HG02642 (cell line): ENCODE measurements around the gene ARSB.
A peak's percentile ranks its signal among the peaks of the same experiment; 100 is the strongest.
"Not testable (repeated sequence)": the region's sequence is repeated elsewhere in the genome, so short reads cannot be mapped to it uniquely, and the experiment has no call there.

ENCODE experiments used
- ATAC-seq: cut with Tn5 transposase; IDR thresholded peaks from one replicate; pipeline ENCODE4 v1.9.1; 2021; ENCODE audit warnings: mild to moderate bottlenecking; ENCODE audit not compliant: unreplicated experiment, poor library complexity

The ARSB gene

DNA sequence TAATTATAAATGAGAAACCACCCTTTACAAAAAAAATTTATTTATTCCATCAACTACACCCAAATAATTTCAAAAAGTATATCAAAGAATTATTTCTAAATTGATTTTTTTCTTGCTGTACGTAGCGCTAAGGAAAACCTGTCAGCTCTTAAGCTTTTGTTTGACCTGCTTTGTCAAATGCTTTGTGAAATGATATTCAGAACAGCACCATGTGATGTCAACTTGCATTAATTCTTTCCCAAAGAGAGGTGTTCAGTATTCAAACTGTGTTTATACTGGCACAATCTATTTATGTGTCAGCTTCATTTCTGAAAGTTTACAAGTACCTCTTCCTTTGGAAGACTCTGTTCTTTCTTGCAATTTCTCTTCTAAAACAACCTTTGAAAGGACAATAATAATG is 12.0 kb upstream of the ARSB start:
- ATAC-seq: no peak

DNA sequence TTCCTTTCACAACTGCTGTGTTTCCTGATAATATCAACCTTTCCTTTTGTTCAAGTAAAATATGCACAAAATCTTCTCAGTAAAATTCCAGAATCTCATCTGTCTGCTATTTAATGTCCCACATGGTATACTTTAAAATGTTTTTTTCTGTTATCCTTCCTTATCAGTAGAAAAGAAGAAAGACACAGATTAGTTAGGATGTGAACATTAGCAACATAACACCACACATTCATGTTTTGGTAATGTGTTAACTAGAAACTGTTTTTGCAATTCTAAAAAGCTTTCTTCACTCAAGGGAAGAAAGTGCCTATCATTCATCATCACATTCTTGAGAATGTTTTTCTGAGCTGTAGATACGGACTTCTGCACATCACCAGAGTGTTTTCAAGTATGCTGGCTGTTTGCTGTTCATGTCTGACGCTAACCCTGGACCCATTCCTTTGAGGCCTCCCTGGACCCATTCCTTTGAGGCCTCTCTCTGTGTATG is 10.5 kb upstream of the ARSB start:
- no peak for ATAC-seq

DNA sequence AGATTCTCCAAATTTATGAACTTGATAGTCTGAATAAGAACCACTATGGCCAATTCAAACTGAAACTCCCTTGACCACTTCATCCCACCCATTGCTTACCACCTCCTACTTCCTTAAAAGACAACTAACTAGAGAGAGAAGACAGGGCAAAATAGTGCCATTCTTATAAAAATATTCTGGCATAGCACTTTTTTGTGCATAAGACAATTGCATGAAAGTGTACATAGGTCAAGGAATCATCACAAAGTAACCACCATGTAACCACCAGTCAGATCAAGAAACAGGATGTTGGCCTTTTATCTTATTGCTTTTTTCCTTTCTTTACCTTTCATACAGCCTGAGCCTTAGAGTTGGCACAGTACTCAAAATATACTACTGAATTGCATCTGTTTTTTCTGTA is 8.1 kb upstream of the ARSB start:
- no peak for ATAC-seq

DNA sequence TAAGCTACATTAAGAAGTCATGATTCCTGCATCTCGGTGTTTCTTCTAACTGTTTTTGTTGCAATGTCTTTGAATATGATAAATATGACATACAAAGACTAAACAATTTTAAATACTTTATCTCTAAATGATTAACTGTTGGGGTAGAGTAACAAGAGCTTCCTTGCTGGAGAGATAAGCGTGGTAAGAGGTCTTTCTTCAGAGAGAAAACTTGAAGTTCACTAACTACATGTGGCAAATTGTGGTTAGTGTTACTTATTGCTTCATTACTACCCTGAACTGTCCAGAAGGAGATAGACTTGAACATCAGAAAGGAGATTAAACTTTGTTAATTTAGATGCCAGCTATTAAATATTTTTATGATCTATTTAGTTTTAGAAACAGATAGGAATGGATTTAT is 7.0 kb upstream of the ARSB start:
- ATAC-seq: no peak

DNA sequence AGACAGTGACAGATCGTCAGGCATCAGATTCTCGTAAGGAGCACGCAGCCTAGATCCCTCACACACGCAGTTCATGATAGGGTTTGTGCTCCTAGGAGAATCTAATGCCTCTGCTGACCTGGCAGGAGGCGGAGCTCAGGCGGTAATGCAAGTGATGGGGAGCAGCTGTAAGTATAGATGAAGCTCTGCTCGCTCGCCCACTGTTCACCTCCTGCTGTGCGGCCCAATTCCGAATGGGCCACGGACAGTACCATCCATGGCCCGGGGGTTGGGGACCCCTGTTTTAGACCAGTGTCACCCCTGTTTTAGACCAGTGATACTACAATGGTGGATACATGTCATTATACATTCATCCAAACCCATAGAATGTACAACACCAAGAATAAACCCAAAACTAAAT is 4.0 kb upstream of the ARSB start:
- ATAC-seq: no peak

DNA sequence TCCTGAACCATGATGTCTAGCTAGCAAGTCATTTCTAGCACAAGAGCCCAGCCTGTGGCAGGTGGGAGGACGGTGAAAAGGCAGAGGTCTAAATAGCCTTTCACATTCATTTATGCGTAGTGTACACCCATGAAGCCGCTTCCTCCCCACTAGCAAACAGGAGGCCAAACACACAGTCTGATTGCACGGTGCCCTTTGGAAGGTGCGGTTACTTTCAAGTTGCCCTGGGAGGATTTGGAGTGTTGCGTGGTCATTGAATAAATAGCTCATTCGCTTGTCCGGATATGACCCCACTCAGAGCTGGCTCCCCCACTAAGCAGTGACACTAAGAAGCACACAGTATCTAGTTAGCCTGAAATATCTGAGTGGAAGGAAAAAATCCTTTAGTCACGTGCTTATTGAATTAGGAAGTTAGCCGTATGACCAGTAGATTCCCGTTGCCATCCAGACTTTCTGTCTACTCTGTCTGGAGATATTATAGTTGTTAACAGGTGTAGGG is 664 bp upstream of the ARSB start:
- peak; percentile 50 for ATAC-seq

DNA sequence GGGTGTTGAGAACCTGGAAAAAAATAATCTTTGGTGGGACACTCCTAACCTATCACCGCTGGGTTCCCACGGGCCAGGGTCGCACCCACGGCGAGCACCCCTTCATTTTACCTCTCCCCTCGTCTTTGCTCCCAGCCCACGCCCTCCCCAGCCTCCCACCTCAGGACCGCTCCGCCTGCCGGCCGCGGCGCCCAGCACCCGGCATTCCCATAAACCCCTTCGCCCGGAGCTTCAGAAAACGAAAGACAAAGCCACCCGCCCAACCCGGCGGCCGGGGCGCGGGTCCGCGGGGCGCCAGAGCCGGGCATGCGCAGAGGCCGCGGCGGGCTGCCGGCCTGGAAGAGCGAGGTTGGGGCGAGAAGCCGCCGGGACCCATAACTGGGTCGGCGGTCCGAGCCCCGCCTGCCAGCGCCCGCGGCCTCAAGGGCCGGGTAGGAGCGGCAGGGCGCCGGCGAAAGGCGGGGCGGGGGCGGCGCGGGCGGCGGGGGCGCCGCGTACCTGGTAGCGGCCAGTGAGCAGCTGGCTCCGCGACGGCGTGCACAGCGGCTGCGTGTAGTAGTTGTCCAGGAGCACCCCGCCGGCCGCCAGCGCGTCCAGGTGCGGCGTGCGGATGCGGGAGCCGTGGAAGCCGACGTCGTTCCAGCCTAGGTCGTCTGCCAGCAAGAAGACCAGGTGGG is 533 bp downstream of the ARSB start:
- ATAC-seq: peak; percentile 64

DNA sequence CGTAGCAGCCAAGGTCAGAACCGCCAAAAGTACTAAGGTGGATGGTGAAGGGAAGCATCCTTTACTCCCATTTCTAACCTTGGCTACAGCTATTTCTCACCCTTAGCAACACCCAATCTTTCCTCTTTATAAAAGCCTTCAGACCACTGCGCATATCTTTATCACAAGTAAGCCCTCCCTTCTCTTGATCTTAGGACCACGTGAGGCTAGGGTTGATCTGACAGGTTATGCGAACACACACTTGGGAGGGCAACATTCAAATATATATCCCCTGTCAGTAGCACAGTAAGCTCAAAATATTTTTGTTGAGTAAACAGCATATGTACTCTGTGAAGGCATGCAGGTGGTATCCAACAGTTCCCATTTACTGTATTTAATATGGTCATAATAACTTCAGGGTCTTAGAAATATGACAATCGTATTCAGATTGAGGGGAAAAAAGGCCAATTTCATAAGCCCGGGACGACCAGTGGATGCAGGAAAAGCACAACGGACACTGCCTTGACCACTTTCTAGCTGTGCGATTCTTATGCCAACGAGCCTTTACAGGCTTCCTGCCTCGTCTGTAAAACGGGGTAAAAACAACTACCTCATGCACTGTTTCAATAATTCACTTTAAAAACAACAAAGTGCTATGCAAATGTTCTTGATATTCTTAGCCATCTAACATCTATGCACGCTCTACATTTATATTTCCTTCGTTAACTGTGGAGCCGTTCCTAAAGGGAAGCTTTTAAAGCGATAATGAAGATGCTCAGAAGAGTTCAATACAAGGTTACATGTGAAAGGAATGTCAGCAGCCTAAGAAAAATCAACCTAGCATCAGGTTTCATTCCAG is 1.3 kb downstream of the ARSB start:
- ATAC-seq: no peak

DNA sequence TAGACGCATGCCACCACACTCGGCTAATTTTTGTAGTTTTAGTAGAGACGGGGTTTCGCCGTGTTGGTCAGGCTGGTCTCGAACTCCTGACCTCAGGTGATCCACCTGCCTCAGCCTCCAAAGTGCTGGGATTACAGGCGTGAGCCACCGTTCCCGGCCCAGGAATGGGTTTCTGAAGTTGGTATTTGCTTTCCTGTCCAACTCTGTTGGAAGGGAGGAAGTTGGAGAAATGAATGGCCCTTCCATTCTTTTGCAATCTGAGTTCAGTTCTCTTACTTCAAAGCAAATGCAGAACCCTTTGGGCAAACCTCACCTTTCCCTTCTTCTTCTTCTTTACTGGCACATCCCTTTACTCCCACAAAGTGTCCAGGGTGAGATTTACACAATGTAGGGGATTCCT is 1.9 kb downstream of the ARSB start:
- not testable (repeated sequence) for ATAC-seq

DNA sequence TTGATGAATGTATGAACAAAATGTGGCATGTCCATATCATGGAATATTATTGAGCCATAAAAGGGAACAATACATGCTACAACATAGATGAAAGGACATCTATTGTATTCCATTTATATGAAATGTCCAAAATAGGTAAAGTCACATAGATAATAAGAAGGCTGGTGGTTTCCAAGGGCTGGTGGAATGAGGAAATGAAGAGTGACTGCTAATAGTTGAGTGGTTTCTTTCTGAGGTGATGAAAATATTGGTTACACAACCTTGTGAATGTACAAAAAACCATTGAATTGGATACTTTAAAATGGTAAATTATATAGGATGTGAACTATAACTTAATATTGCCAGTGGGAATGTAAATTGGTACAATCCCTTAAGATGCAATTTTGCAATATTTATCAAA is 5.2 kb downstream of the ARSB start:
- no peak for ATAC-seq

DNA sequence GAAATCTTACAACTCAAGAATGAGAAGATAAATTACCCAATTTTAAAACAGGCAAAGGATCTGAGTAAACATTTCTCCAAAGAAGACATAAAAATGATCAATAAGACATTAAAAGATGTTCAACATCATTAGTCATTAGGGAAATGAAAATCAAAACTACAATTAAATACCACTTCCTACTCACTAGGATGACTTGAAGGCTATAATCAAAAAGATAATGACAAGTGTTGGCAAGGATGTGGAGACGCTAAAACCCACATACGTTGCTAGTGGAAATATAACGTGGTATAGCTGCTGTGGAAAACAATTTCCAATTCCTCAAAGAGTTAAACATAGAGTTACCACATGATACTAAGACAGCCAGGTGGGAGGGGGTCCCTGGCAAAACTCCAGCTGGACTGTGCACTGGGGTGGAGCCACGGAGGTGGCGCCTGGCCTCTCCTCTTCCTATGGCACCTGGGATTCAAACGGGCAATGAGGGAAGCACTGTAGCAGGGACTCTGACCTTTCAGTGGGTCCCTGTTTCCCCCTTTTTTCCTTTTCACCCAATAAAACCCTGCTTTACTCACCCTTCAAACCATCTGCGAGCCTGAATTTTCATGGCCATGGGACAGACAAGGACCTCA is 5.9 kb downstream of the ARSB start:
- no peak for ATAC-seq

DNA sequence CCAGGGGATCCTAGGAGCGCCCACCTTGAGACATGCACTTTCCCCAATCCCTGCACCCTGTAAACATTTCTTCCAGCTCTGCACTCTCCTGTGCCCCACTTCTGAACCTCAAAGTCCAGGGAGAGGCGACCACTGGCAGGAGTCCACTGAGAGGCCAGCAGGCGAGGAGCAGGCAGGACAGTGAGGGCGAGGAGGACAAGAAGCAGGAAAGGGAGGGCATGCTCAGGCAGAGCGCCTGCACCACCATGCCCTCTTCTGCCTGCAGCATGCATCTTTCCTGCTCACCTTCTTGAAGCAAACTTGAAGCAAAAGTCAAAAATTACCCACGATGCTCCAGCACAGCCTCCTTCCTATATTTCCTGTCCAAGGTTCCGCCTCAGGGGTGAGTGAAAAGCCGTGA is 10.1 kb downstream of the ARSB start:
- no peak for ATAC-seq

DNA sequence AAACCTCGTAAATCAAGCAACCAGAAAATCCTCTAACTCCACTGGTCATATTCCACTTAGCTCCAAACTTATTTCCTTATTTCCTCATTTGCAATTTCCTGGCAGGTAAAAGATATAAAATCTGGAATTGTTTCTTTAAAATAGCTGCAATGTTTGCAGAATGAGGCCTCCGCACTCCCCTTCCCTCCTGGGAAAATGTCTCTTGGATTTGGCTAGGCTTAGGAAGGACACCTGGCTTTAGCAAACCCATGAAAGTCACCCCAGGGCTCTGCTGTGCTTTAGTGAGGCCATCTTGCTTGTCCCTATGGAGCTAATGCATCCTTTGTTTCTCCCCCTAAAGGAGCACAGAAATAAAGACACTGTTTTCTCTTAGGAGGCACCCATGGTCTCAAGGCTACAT is 10.5 kb downstream of the ARSB start:
- ATAC-seq: no peak

DNA sequence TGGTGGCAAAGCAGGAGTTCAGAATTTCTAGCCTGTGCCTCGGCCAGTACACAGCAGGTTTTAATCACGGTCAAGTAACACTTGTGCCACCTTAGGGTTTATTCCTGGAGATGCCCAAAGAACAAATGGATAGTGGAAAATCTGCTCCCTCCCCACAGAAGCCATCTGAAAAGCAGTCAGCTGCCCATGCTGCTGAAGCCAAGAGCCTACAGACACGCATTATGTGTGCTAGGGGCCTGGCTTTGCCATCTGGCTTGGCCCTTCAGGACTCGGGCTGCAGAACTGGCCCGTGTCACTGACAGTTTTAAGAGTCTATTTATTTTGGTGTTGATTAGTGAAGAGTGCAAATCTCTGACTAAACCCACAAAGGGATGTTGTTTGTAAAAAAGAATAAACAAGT is 11.1 kb downstream of the ARSB start:
- ATAC-seq: no peak

DNA sequence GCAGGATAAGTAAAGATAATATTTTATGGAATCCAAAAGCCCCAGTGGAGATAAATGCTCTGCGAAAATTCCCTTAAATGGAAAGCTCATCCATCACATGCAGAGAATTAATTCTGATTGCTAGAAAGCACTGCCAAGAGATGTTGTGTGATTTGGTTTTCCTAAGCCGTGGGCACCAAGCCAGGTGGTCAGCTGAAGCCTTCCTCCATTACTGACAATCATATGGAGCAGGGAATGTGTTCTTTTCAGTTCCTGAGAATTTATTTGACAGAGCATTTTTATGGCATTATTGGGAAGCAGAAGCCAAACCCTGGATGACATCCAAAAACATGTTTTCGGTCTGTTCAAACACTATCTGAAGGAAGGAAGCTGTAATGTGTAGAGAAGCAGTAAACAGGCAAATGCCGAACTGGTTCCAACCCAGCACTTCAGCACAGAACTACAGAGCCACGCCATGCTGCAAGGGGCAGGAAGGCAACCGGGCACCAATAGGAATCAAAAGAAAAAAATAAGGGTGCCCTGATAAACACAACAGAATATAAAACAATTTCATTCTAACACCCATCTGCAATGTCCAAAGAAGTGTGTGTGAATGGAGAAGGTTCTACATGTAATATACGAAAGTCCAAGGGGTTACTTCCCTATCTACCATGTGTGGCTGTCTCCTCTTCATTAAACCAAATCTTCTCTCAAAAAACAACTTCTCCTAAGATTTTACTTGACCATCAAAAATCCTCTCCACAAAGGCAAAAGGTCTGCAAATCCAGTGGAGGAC is 12.3 kb downstream of the ARSB start:
- ATAC-seq: no peak

DNA sequence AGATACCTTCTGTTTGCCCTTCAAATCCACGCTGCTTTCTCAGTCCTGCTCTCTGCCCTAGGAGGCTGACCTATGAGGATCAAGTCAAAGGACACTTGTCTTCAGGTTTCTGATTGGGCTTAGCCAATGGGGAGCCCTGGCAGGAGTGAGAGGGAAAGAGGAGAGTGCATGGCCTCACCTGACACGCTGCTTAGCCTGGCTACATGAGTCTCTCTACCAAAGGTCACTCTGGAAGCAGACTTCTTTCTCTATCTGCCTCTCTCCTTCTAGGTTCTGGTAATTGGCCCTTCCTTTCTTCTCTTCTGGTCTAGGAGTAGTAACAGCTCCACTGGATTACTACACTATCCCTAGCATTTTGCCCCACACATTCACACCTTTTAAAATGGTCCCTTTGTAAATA is 13.1 kb downstream of the ARSB start:
- ATAC-seq: no peak

DNA sequence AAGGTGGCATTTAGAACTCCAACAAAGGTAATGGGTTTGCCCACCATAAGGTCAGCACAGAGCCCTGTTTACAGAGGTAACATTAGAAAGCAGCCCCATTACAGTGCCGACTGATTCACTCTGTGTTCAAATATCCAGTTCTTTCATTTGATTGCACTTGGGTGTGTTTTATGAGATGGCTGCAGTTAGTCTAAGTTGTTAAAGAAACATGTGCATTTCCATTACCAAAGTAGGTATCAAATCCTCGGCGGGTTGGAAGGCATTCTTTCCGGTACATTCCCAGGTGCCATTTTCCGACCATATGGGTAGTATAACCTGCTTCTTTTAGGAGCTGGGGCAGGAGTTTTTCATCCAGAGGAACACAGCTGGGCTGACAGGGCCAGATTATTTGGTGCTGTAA is 16.3 kb downstream of the ARSB start:
- no peak for ATAC-seq

DNA sequence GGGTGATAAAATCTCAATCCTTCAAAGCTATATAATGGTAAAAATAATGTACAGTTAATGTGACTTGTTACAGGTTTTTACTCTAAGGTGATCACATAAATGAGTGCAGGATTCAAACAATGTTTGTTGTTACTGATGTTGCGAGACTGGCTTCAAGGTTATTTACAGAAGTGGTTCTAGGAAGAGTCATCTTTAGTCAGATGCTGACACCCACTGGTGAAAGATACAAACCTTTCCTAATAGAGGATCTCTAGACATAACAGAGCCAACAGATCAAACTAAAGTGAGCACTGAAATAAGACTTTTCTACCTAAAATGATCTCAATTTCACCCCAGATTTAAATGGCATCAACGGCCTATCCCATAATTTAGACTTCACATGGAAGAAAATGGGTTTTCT is 20.2 kb downstream of the ARSB start:
- no peak for ATAC-seq

DNA sequence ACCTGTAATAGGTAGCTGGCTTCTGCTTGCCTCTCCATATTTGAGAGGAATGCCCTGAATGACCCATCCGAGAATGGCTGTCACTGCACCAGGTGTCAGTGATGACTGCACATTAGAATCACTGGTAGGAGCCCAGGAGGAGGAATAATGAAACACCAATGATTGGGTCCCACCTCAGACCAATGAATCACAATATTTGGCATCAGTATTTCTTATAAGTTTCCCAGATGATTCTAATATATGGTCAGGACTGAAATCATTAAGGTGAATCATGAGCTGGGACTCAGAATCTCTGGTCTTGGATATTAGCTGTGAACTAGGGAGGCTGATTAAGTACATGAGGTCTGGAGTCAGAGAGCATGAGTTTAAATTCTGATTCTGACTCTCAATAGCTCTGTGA is 23.4 kb downstream of the ARSB start:
- no peak for ATAC-seq

DNA sequence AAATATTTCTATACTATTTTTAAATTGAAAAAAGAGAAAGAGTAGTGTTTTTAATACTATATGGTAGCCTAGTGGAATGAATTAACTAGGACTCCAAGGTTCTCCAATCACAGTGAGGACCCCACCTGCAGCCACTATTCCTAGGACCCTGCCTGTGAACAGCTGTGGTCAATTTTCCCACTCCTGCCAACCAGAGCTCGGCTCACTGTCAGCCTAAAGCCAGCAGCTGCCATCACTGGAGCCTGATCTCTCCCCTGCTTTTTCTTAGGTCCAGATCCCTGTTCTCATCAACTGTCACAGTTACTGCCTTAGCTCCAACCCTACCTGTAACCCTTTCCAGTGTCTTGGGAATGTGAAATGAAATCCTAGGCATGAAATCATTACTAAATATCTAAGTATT is 25.3 kb downstream of the ARSB start:
- no peak for ATAC-seq
